Gastrocnemius medialis (tissue), 4 donors: Measurements from ENCODE around the gene IGFL2.

Experiments
- CTCF ChIP-seq, 5 experiments: fragments of 450-650 bp in 3 of 5; fragments of 200-600 bp in 2 of 5; sonication (generic) in 2 of 5; IDR thresholded peaks in 4 of 5; conservative IDR thresholded peaks in 1 of 5; 1 replicate in 4 of 5; 2 replicates in 1 of 5; pipeline ENCODE4 v1.5.1; 2016 to 2019; ENCODE audit warnings: antibody characterized with exemption in 5 of 5, mild to moderate bottlenecking in 3 of 5, moderate library complexity in 3 of 5
- POLR2A ChIP-seq, 2 donors: fragments of 450-650 bp; IDR thresholded peaks; one replicate each; pipeline ENCODE4 v1.6.1; 2017; ENCODE audit warnings: antibody characterized with exemption in 2 of 2, mild to moderate bottlenecking in 2 of 2, moderate library complexity in 2 of 2

GRCh38 chr19:46147791-46148288 lies at the start of gene IGFL2:
- no peak for TF ChIP-seq CTCF (IDR thresholded peaks at IDR 0.05 in 4 of 5, conservative IDR thresholded peaks at IDR 0.05 in 1 of 5)
- no peak for TF ChIP-seq POLR2A (IDR thresholded peaks at IDR 0.05)
